ENCODE data around the gene HOXD4.

DNA sequence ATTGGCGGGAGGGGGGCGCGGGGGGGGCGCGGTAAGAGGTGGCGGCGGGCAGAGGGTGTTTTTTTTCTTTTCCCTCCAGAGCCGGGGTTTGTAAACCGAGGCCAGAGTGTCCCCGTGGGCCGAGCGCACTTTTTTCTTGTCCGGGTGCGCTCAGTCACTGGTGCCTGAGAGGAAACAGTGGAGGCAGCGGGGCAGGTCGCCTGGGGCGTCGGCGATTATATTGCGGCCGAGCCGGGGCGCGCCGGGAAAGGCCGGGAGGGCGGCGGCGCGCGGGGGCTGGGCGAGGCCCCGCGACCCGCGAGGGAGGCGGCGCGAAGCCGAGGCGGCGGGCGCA lies 21.6 kb upstream of the HOXD4 start:
- TF ChIP-seq, protein P1, sequence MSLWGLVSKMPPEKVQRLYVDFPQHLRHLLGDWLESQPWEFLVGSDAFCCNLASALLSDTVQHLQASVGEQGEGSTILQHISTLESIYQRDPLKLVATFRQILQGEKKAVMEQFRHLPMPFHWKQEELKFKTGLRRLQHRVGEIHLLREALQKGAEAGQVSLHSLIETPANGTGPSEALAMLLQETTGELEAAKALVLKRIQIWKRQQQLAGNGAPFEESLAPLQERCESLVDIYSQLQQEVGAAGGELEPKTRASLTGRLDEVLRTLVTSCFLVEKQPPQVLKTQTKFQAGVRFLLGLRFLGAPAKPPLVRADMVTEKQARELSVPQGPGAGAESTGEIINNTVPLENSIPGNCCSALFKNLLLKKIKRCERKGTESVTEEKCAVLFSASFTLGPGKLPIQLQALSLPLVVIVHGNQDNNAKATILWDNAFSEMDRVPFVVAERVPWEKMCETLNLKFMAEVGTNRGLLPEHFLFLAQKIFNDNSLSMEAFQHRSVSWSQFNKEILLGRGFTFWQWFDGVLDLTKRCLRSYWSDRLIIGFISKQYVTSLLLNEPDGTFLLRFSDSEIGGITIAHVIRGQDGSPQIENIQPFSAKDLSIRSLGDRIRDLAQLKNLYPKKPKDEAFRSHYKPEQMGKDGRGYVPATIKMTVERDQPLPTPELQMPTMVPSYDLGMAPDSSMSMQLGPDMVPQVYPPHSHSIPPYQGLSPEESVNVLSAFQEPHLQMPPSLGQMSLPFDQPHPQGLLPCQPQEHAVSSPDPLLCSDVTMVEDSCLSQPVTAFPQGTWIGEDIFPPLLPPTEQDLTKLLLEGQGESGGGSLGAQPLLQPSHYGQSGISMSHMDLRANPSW (CRISPR knock-in tag; conservative IDR thresholded peaks at IDR 0.05; ENCODE audit: low read depth): no peak
- TF ChIP-seq, protein P2, sequence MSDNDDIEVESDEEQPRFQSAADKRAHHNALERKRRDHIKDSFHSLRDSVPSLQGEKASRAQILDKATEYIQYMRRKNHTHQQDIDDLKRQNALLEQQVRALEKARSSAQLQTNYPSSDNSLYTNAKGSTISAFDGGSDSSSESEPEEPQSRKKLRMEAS (CRISPR knock-in tag; IDR thresholded peaks at IDR 0.05): no peak
- TF ChIP-seq RORB (CRISPR knock-in tag; IDR thresholded peaks at IDR 0.05) (no peak), ZNF232 (CRISPR knock-in tag; IDR thresholded peaks at IDR 0.05) (no peak), CREM (CRISPR knock-in tag; IDR thresholded peaks at IDR 0.05) (no peak), ATF1 (CRISPR knock-in tag; IDR thresholded peaks at IDR 0.05) (no peak), ZNF121 (CRISPR knock-in tag; IDR thresholded peaks at IDR 0.05) (no peak), NR1H2 (CRISPR knock-in tag; IDR thresholded peaks at IDR 0.05) (no peak)
- TF ChIP-seq, protein P3, sequence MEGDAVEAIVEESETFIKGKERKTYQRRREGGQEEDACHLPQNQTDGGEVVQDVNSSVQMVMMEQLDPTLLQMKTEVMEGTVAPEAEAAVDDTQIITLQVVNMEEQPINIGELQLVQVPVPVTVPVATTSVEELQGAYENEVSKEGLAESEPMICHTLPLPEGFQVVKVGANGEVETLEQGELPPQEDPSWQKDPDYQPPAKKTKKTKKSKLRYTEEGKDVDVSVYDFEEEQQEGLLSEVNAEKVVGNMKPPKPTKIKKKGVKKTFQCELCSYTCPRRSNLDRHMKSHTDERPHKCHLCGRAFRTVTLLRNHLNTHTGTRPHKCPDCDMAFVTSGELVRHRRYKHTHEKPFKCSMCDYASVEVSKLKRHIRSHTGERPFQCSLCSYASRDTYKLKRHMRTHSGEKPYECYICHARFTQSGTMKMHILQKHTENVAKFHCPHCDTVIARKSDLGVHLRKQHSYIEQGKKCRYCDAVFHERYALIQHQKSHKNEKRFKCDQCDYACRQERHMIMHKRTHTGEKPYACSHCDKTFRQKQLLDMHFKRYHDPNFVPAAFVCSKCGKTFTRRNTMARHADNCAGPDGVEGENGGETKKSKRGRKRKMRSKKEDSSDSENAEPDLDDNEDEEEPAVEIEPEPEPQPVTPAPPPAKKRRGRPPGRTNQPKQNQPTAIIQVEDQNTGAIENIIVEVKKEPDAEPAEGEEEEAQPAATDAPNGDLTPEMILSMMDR (IDR thresholded peaks at IDR 0.05): no peak
- TF ChIP-seq, protein P4, sequence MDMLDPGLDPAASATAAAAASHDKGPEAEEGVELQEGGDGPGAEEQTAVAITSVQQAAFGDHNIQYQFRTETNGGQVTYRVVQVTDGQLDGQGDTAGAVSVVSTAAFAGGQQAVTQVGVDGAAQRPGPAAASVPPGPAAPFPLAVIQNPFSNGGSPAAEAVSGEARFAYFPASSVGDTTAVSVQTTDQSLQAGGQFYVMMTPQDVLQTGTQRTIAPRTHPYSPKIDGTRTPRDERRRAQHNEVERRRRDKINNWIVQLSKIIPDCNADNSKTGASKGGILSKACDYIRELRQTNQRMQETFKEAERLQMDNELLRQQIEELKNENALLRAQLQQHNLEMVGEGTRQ (CRISPR knock-in tag; IDR thresholded peaks at IDR 0.05): no peak
